NB4 (cell line): ENCODE measurements around the gene TOMM20L.
"Not testable (repeated sequence)": the region's sequence is repeated elsewhere in the genome, so short reads cannot be mapped to it uniquely, and the experiment has no call there.

Source experiments
- CTCF ChIP-seq: IDR thresholded peaks from one replicate; pipeline ENCODE4 v1.5.1; 2012; ENCODE audit warnings: low read depth, low read length
- POLR2A ChIP-seq: IDR thresholded peaks from 2 replicates; pipeline ENCODE4 v1.6.1; 2011; ENCODE audit warnings: mild to moderate bottlenecking; ENCODE audit not compliant: insufficient read length; ENCODE audit errors: extremely low read depth

DNA sequence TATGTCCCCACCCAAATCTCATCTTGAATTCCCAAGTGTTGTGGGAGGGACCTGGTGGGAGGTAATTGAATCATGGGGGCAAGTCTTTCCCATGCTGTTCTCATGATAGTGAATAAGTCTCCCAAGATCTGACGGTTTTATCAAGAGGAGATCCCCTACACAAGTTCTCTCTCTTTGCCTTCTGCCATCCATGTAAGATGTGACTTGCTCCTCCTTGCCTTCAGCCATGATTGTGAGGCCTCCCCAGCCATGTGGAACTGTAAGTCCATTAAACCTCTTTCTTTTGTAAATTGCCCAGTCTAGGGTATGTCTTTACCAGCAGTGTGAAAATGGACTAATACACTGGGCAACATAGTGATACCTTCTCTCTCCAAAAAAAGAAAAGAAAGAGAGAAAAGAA, 21.2 kb downstream of the TOMM20L start:
- TF ChIP-seq CTCF, POLR2A: not testable (repeated sequence)
